ENCODE measurements around the gene MTA1. TPM values are rescaled to one million over a fixed set of nuclear protein-coding genes. Genes with fewer than 3 reads are reported as not detected.

Gene MTA1
- total and polyA plus RNA-seq, 4 experiments from 2014 or later, result 1.5 to 123 (median 64.2) TPM

DNA sequence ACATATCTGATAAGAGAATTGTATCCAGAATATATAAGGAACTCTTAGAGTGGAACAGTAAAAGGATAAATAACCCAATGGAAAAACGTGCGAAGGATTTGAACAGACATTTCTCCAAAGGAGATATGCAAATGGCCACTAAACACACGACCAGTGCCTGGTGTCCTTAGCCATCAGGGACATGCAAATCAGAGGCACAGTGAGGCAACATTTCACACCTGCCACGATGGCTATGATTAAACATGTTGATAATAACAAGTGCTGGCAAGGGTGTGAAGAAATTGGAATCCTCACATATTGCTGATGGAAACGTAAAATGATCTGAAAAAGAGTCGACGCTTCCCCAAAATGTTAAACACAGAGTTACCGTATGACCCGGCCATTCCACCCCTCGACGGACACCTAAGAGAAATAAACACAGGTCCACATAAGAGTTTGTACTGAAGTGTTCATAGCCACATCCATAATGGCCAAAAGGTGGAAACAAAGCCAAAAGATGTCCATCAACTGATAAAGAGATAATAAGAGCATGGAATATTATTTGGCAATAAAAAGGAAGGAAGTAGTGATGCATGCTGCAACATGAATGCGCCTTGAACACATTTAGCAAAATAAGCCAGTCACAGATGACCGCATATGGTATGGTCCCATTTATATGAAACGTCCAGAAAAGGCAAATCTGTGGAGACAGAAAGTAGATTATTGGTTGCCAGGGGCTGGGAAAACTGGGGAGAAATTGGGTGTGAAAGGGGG is 100.5 kb downstream of the MTA1 start:
- H3K27ac ChIP-seq (ENCODE audit: low read depth, low read length), result no peak overlapping the region
- ChIA-PET POLR2A (ENCODE audit: partially characterized antibody) (no interaction called here), CTCF (ENCODE audit: partially characterized antibody) (interaction anchor here (0.7 to 1.2 kb wide), 3 partner anchors 8 to 31 kb away, joined by 3 read pairs; no protein-coding TSS in a partner anchor)
- Mint-ChIP-seq H3K9me3 (no peaks in the 10 kb centered on the region), H3K36me3 (no peaks in the 10 kb centered on the region), H3K4me1 (peaks cover 0 to 6% (median 1%) of the 10 kb centered on the region in 4 donors), H3K27me3 (peaks cover 9 to 19% of the 10 kb centered on the region in 2 donors), H3K27ac (no peak overlapping the region), H3K4me3 (no peak overlapping the region)
- H3K4me1 ChIP-seq (ENCODE audit: insufficient read depth, low read length), result no peaks in the 10 kb centered on the region
- no peaks in the 10 kb centered on the region for H3K27me3 ChIP-seq (ENCODE audit: insufficient read depth, low read length)
- intact Hi-C loops (cut with micrococcal nuclease), result no loop called here
- H3K9me3 ChIP-seq (ENCODE audit: control insufficient read depth in 1 of 2, low read length in 2 of 2), result no peaks in the 10 kb centered on the region
- no peak overlapping the region for H3K4me3 ChIP-seq (ENCODE audit: low read length in 2 of 2)
- no peaks in the 10 kb centered on the region for H3K36me3 ChIP-seq (ENCODE audit: insufficient read depth, low read length)
- DNase-seq, result no peak

Other genes with a start within 250 kb of the MTA1 start
- gene NUDT14, start 238.5 kb upstream of the MTA1 start, total RNA-seq, result 10 to 100 TPM; 17.4 to 18.0 TPM
- 10 to 100 TPM; 10.5 to 20.2 TPM for gene NUDT14, start 238.5 kb upstream of the MTA1 start, polyA plus RNA-seq
- 10 to 100 TPM; 52.0 to 56.7 TPM for gene BTBD6, start 171.3 kb upstream of the MTA1 start, total RNA-seq
- gene BTBD6, start 171.3 kb upstream of the MTA1 start, polyA plus RNA-seq, result 10 to 100 TPM in 1 of 2 donors, 1 to 10 TPM in 1; 5.4 to 17.4 TPM
- gene BRF1, start 118.8 kb upstream of the MTA1 start, total RNA-seq, result 10 to 100 TPM; 49.7 to 56.0 TPM
- 10 to 100 TPM in 1 of 2 donors, 1 to 10 TPM in 1; 3.0 to 10.2 TPM for gene BRF1, start 118.8 kb upstream of the MTA1 start, polyA plus RNA-seq
- 10 to 100 TPM; 70.9 to 76.6 TPM for gene PACS2, start 105.1 kb upstream of the MTA1 start, total RNA-seq
- gene PACS2, start 105.1 kb upstream of the MTA1 start, polyA plus RNA-seq, result 1 to 10 TPM; 1.9 to 7.7 TPM
- 1 to 10 TPM; 4.7 to 7.5 TPM for gene TEX22, start 21.3 kb upstream of the MTA1 start, total RNA-seq
- not detected for gene TEX22, start 21.3 kb upstream of the MTA1 start, polyA plus RNA-seq
- 10 to 100 TPM; 12.1 to 13.0 TPM for gene CRIP2, start 55.0 kb downstream of the MTA1 start, total RNA-seq
- 100 to 1,000 TPM in 1 of 2 donors, 10 to 100 TPM in 1; 84.5 to 256 TPM for gene CRIP2, start 55.0 kb downstream of the MTA1 start, polyA plus RNA-seq
- gene CRIP1, start 67.1 kb downstream of the MTA1 start, total RNA-seq, result 100 to 1,000 TPM; 276 to 290 TPM
- gene CRIP1, start 67.1 kb downstream of the MTA1 start, polyA plus RNA-seq, result 1,000 to 10,000 TPM; 1,440 to 2,028 TPM
- gene TEDC1, start 71.4 kb downstream of the MTA1 start, total RNA-seq, result 10 to 100 TPM; 25.4 to 30.2 TPM
- gene TEDC1, start 71.4 kb downstream of the MTA1 start, polyA plus RNA-seq, result 10 to 100 TPM; 10.2 to 10.4 TPM
- gene TMEM121, start 106.8 kb downstream of the MTA1 start, total RNA-seq, result 1 to 10 TPM; 5.4 to 6.3 TPM
- 1 to 10 TPM; 6.6 to 9.5 TPM for gene TMEM121, start 106.8 kb downstream of the MTA1 start, polyA plus RNA-seq